ENCODE measurements around the gene BGLAP.

Gene BGLAP

DNA sequence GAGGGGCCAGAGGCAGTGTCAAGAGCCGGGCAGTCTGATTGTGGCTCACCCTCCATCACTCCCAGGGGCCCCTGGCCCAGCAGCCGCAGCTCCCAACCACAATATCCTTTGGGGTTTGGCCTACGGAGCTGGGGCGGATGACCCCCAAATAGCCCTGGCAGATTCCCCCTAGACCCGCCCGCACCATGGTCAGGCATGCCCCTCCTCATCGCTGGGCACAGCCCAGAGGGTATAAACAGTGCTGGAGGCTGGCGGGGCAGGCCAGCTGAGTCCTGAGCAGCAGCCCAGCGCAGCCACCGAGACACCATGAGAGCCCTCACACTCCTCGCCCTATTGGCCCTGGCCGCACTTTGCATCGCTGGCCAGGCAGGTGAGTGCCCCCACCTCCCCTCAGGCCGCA, at the start of gene BGLAP:
Gene BGLAP, plus strand, starts transcription at position 259 of the 400 bp plus-strand sequence. Its CDS starts 48 bp downstream, at position 307.
- H3K27ac Mint-ChIP-seq = no peak within 1 kb of the TSS
- peaks cover 5% of the 10 kb centered on the region for H3K27me3 Mint-ChIP-seq
- ATAC-seq (ENCODE audit: low read depth) (no peak), DNase-seq (ENCODE audit: low spot score in 2 of 2) (no peak)
- H3K9me3 Mint-ChIP-seq = no peaks in the 10 kb centered on the region
- H3K36me3 Mint-ChIP-seq = peaks cover 15% of the 10 kb centered on the region
- H3K4me3 Mint-ChIP-seq = no peak within 1 kb of the TSS
- peaks cover 15% of the 10 kb centered on the region for H3K4me1 Mint-ChIP-seq

DNA sequence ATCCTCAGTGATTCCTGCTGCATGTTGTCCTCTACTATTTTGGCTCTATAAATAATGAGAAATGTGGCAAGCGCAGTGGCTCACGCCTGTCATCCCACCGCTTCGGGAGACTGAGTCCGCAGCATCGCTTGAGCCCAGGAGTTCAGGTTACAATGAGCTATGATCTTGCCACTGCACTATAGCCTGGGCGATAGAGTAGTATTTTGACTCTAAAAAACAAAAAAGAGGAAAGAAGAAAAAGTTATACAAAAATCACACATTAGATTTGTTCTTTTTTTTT, 48.8 kb upstream of the BGLAP start:
- H3K4me3 Mint-ChIP-seq = peak overlapping the region; percentile 88
- no peaks in the 10 kb centered on the region for H3K27me3 Mint-ChIP-seq
- no peaks in the 10 kb centered on the region for H3K9me3 Mint-ChIP-seq
- ATAC-seq (ENCODE audit: low read depth) (no peak), DNase-seq (ENCODE audit: low spot score in 2 of 2) (no peak)
- peaks cover 9% of the 10 kb centered on the region for H3K36me3 Mint-ChIP-seq
- H3K4me1 Mint-ChIP-seq = peaks cover 21% of the 10 kb centered on the region
- peak overlapping the region; percentile 87 for H3K27ac Mint-ChIP-seq

DNA sequence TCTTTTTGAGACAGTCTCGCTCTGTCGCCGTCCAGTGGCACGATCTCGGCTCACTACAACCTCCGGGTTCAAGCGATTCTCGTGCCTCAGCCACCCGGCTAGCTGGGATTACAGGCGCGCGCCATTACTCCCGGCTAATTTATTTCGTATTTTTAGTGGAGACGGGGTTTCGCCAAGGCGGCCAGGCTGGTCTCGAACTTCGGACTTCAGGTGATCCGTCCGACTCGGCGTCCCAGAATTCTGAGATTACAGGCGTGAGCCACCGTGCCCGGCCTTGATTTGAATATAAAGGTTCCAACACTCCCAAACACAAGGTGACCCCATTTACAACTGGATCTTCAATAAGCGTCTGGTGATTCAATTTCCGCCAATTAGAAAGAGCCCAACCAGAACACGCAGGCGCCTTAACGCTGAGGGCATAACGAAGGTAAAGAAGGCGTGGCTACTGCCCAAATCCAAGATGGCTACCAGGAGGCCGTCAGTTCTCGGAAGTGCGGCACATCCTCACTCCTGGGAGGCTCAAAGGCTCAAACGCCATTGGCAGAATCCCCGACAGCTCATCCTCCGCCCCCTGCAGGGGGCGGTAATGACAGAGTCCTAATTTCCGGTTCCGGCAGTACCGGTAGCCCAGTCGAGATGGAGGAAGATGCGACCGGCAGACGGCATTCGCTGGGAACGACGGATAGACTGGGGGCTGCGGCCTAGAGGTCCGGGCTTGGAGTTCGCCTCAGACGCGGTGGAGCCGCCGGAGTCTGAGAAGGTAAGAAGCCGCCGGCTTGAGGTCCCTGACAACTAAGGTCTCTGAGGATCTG, 48.3 kb upstream of the BGLAP start, which contains the start of gene SLC25A44:
Gene SLC25A44, plus strand, starts transcription at position 617 of the 812 bp plus-strand sequence. CDS start 5,744 bp downstream, outside the sequence.
- no peaks in the 10 kb centered on the region for H3K27me3 Mint-ChIP-seq
- DNase-seq (ENCODE audit: low spot score in 2 of 2) (peak; percentile 96 to 98), ATAC-seq (ENCODE audit: low read depth) (peak; percentile 97)
- no peaks in the 10 kb centered on the region for H3K9me3 Mint-ChIP-seq
- peaks cover 21% of the 10 kb centered on the region for H3K4me1 Mint-ChIP-seq
- H3K36me3 Mint-ChIP-seq = peaks cover 9% of the 10 kb centered on the region
- H3K27ac Mint-ChIP-seq = peak within 1 kb of the TSS; percentile 87
- H3K4me3 Mint-ChIP-seq = peak within 1 kb of the TSS; percentile 88

DNA sequence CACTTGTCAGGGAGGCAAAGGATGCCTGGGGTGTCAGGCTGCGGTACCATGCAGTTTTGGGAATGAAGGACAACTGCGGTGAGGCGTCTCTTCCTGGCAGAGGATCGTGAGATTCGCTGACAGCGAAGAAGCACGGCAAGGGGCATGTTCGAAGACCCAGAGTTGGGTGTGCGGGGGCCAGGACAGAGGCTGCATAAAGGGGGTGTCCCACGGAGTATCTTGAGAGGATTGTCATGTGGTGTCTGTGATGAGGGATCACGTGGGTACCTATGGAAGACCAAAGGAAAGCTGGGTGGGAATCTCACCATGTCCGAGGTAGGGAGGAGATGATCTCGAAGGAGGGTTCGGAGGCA, 47.7 kb upstream of the BGLAP start:
- peak overlapping the region; percentile 88 for H3K4me3 Mint-ChIP-seq
- peaks cover 10% of the 10 kb centered on the region for H3K36me3 Mint-ChIP-seq
- no peak for DNase-seq (ENCODE audit: low spot score in 2 of 2)
- peaks cover 22% of the 10 kb centered on the region for H3K4me1 Mint-ChIP-seq
- H3K27ac Mint-ChIP-seq = peak overlapping the region; percentile 87
- H3K27me3 Mint-ChIP-seq = no peaks in the 10 kb centered on the region
- ATAC-seq (ENCODE audit: low read depth) = no peak
- H3K9me3 Mint-ChIP-seq = no peaks in the 10 kb centered on the region

DNA sequence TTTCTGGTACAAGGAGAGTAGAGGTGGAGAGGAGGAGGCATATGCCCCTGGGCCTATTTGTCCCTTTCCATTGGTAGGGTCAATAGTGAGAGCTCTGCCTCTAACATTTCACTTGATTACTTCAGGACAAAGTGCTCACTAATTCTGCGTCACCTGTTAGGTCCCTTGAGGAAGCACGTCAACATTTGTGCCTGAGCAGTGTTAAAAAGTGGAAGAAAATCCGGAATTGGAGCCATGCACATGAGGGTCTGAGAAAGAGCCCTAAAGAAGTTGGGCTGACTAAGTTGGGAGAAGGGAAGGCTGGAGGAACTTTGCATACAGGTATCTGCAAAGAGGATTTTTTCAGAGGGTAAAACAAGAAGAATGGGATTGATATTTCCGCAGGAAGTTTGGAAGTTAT, 46.1 kb upstream of the BGLAP start:
- H3K36me3 Mint-ChIP-seq = peaks cover 20% of the 10 kb centered on the region
- peak overlapping the region; percentile 49 for H3K4me3 Mint-ChIP-seq
- DNase-seq (ENCODE audit: low spot score in 2 of 2) = no peak
- H3K4me1 Mint-ChIP-seq = peaks cover 33% of the 10 kb centered on the region
- H3K27me3 Mint-ChIP-seq = no peaks in the 10 kb centered on the region
- H3K9me3 Mint-ChIP-seq = no peaks in the 10 kb centered on the region
- H3K27ac Mint-ChIP-seq = no peak overlapping the region
- ATAC-seq (ENCODE audit: low read depth) = no peak

DNA sequence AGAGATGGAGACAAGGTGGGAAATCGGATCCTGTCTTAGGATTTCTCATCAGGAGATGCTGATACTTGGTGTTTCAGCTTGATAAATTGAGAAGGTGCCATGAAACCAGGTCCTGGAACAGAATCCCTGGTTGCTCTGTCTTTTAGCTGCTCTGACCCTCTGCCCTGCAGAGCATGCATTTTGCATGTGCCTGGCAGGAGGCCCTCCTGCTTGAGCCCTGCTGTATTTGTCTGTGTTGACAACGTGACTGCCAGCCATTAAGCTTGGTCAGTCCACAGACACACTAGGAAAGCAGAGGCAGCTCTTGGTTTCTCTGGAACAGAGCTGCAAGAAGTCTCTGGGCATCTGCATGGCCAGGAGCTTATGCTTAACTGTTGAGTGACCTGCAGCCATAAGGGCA, 45.5 kb upstream of the BGLAP start:
- Mint-ChIP-seq H3K36me3 (peaks cover 20% of the 10 kb centered on the region), H3K27me3 (no peaks in the 10 kb centered on the region), H3K4me3 (no peak overlapping the region), H3K4me1 (peaks cover 33% of the 10 kb centered on the region), H3K27ac (no peak overlapping the region), H3K9me3 (no peaks in the 10 kb centered on the region)
- DNase-seq (ENCODE audit: low spot score in 2 of 2) (no peak), ATAC-seq (ENCODE audit: low read depth) (no peak)

DNA sequence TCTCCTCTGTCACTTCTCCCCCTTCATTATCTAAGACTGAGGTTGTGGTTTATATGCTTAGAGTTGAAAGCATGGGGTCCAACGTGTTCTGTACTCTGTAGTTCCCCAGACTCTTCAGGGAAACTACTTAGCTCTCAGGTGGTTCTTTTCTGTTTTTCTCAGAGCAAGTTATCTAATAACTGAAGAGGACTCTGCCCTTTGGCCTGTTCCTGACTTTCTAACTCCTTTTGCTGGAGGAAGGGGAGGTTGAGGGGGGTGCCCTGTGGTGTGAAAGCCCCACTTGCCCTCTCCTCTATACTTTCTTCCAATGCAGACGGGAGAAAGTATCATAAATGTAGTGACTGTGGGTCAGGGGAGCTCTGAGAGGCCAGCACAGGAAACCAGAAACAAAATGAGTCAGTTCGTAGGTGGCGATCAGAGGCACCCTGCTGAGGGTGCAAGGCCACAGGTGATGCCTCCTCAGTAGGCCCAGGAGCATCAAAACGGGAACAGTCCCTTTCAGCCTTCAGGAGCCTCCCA, 43.1 kb upstream of the BGLAP start:
- ATAC-seq (ENCODE audit: low read depth) = no peak
- Mint-ChIP-seq H3K4me3 (no peak overlapping the region), H3K27me3 (no peaks in the 10 kb centered on the region), H3K36me3 (peaks cover 19% of the 10 kb centered on the region), H3K4me1 (peaks cover 32% of the 10 kb centered on the region), H3K9me3 (no peaks in the 10 kb centered on the region), H3K27ac (no peak overlapping the region)
- DNase-seq (ENCODE audit: low spot score in 2 of 2) = no peak

DNA sequence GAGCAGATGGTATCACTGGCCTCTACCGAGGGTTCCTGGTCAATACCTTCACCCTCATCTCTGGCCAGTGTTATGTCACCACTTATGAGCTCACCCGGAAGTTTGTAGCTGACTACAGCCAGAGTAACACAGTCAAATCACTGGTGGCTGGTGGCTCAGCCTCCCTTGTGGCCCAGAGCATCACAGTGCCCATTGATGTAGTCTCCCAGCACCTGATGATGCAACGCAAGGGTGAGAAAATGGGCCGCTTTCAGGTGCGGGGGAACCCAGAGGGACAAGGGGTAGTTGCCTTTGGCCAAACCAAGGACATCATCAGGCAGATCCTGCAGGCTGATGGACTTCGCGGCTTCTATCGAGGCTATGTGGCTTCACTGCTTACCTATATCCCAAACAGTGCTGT, 41.9 kb upstream of the BGLAP start:
- Mint-ChIP-seq H3K4me1 (peaks cover 25% of the 10 kb centered on the region), H3K36me3 (peaks cover 18% of the 10 kb centered on the region), H3K27me3 (no peaks in the 10 kb centered on the region), H3K4me3 (no peak overlapping the region), H3K27ac (no peak overlapping the region), H3K9me3 (no peaks in the 10 kb centered on the region)
- ATAC-seq (ENCODE audit: low read depth) = no peak
- DNase-seq (ENCODE audit: low spot score in 2 of 2) = no peak

DNA sequence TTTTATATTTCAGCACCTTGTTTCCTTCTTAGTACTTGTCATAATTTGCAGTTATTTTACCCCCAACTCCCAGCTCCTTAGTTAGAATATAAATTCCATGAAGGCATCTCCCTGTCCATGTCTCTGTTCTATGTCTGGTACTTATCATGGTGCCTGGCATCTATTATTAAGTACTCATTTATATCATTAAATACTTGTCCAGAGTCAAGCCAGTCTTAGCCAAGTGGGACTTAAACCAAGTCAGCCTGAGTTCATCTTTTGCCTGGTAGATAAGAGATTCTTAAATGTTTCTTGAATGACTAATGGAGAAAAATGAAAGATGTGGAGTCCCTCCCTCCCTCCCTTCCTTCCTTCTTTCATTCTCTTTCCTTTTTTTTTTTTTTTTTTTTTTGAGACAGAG, 38.7 kb upstream of the BGLAP start:
- ATAC-seq (ENCODE audit: low read depth) = no peak
- Mint-ChIP-seq H3K4me1 (peaks cover 12% of the 10 kb centered on the region), H3K27me3 (no peaks in the 10 kb centered on the region), H3K9me3 (no peaks in the 10 kb centered on the region), H3K27ac (no peak overlapping the region), H3K4me3 (no peak overlapping the region), H3K36me3 (peaks cover 19% of the 10 kb centered on the region)
- no peak for DNase-seq (ENCODE audit: low spot score in 2 of 2)

DNA sequence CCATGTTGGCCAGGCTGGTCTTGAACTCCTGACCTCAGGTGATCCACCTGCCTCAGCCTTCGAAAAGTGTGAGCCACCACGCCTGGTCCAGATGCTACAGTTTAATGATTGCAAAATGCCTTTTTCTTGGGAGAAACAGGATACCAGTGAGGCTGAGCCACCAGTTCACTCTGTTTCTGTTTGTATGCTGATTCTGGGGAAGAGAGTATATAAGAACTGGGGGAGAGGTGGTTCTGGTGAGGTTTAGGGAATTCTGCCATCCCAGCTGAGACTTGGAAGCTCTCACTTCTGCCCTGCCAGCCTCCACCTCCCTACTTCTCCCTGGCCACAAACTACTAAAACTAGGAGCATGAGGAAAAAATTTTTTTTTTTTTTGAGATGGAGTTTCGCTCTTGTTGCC, 37.3 kb upstream of the BGLAP start:
- Mint-ChIP-seq H3K27ac (no peak overlapping the region), H3K36me3 (peaks cover 15% of the 10 kb centered on the region), H3K9me3 (no peaks in the 10 kb centered on the region), H3K4me1 (peaks cover 8% of the 10 kb centered on the region), H3K4me3 (no peak overlapping the region), H3K27me3 (no peaks in the 10 kb centered on the region)
- ATAC-seq (ENCODE audit: low read depth) (no peak), DNase-seq (ENCODE audit: low spot score in 2 of 2) (no peak)

DNA sequence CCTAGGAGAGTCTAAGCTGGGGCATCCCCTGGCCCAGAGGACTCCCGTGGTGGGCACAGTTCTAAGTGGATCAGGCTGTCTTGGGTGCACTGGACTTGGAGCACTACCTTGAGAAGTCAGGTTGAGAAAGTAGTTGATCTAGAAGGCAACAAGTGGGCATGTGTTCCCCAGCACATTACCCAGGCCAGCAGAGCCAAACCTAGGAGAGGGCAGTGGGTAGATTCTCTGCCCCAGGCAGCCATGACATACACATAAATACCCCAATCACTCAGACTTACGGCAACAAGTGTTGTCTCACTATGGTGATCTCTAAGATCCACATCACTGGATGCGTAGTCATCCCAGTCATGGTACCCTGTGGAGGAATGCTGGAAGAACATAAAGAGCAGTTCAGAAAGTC, 30.7 kb upstream of the BGLAP start:
- H3K4me1 Mint-ChIP-seq = peaks cover 6% of the 10 kb centered on the region
- H3K27ac Mint-ChIP-seq = no peak overlapping the region
- no peaks in the 10 kb centered on the region for H3K27me3 Mint-ChIP-seq
- DNase-seq (ENCODE audit: low spot score in 2 of 2) (no peak), ATAC-seq (ENCODE audit: low read depth) (no peak)
- peaks cover 6% of the 10 kb centered on the region for H3K36me3 Mint-ChIP-seq
- no peak overlapping the region for H3K4me3 Mint-ChIP-seq
- no peaks in the 10 kb centered on the region for H3K9me3 Mint-ChIP-seq

DNA sequence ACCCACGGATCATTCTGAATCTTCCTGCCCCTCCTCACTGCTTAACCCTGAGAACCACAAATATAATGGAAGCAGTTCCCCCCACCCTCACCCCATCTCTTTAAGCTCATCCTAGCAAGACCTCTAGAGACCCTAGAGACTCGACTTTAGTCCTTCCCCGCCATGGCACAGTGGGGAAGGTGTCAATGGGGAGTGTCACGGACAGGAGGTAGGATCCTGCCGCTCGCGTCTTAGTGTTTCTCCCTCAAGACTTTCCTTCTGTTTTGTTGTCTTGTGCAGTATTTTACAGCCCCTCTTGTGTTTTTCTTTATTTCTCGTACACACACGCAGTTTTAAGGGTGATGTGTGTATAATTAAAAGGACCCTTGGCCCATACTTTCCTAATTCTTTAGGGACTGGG, 29.9 kb upstream of the BGLAP start:
- H3K9me3 Mint-ChIP-seq = no peaks in the 10 kb centered on the region
- peaks cover 6% of the 10 kb centered on the region for H3K4me1 Mint-ChIP-seq
- ATAC-seq (ENCODE audit: low read depth) = no peak

DNA sequence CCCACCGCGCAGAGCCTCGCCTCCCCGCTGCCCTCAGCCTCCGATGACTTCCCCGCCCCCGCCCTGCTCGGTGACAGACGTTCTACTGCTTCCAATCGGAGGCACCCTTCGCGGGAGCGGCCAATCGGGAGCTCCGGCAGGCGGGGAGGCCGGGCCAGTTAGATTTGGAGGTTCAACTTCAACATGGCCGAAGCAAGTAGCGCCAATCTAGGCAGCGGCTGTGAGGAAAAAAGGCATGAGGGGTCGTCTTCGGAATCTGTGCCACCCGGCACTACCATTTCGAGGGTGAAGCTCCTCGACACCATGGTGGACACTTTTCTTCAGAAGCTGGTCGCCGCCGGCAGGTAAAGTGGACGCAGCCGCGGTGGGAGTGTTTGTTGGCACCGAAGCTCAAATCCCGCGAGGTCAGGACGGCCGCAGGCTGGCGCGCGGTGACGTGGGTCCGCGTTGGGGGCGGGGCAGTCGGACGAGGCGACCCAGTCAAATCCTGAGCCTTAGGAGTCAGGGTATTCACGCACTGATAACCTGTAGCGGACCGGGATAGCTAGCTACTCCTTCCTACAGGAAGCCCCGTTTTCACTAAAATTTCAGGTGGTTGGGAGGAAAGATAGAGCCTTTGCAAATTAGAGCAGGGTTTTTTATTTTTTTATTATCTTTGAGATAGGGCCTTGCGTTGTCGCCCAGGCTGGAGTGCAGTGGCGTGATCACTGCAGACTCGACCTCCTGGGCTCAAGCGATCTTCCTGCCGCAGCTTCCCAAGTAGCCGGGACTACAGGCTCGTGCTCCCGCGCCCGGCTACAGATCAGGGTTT, 28.9 kb upstream of the BGLAP start, which contains the start of gene PMF1:
Gene PMF1, plus strand, starts transcription at position 175 of the 811 bp plus-strand sequence. Its CDS starts 9 bp downstream, at position 184.
- peaks cover 10% of the 10 kb centered on the region for H3K4me1 Mint-ChIP-seq
- no peaks in the 10 kb centered on the region for H3K9me3 Mint-ChIP-seq
- peak; percentile 95 for ATAC-seq (ENCODE audit: low read depth)
- peaks cover 4% of the 10 kb centered on the region for H3K36me3 Mint-ChIP-seq
- peak within 1 kb of the TSS; percentile 98 for H3K27ac Mint-ChIP-seq
- H3K4me3 Mint-ChIP-seq = peak within 1 kb of the TSS; percentile 97
- no peaks in the 10 kb centered on the region for H3K27me3 Mint-ChIP-seq
- peak; percentile 90 for DNase-seq (ENCODE audit: low spot score in 2 of 2)

More for the DNA sequence above, 29.9 kb upstream of the BGLAP start:
- DNase-seq (ENCODE audit: low spot score in 2 of 2) = no peak
- Mint-ChIP-seq H3K27me3 (no peaks in the 10 kb centered on the region), H3K27ac (peak overlapping the region; percentile 98), H3K36me3 (peaks cover 6% of the 10 kb centered on the region), H3K4me3 (peak overlapping the region; percentile 97)

DNA sequence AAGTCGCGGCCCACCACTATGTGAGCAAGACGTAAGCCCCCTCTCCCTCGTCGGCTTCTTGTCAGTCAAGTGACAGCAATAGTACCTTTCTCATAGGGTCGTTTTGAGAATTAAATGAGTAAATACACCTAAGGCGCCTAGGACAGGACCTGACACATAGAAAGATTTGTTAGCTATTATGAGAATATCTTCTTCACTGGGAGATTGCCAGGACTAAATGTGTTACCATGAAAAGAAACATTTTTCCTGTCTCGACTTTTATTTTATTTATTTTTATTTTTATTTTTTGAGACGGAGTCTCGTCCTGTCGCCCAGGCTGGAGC, 28.4 kb upstream of the BGLAP start:
- Mint-ChIP-seq H3K36me3 (peaks cover 4% of the 10 kb centered on the region), H3K4me1 (peaks cover 11% of the 10 kb centered on the region), H3K27ac (peak overlapping the region; percentile 98), H3K4me3 (peak overlapping the region; percentile 97), H3K9me3 (no peaks in the 10 kb centered on the region), H3K27me3 (no peaks in the 10 kb centered on the region)
- ATAC-seq (ENCODE audit: low read depth) = no peak
- DNase-seq (ENCODE audit: low spot score in 2 of 2) = no peak
